HL-60 (cell line): ENCODE data around the gene CNFN.

Experiments used
- CTCF ChIP-seq: IDR thresholded peaks from one replicate; pipeline ENCODE4 v1.5.1; 2011; ENCODE audit warnings: low read length, control low read depth, inconsistent platforms; ENCODE audit not compliant: insufficient read depth
- REST ChIP-seq: IDR thresholded peaks from 2 replicates; pipeline ENCODE4 v1.6.1; 2012; ENCODE audit warnings: low read depth; ENCODE audit not compliant: insufficient replicate concordance

- TF ChIP-seq CTCF (no peak), REST (no peak)
Observed at GRCh38 chr19:42353341-42354015, 36.6 kb downstream of the CNFN start.
